NCI-H146 (cell line): ENCODE measurements around the gene HSFX4.
A peak's percentile ranks its signal among the peaks of the same experiment; 100 is the strongest.
"Not testable (repeated sequence)": the region's sequence is repeated elsewhere in the genome, so short reads cannot be mapped to it uniquely, and the experiment has no call there.

Experiments used
- DNase-seq: peaks from one replicate; lab custom pipeline; 2025; lab: John Stamatoyannopoulos, UW

HSFX4 gene

GRCh38 chrX:149929400-149929799 is at the start of gene HSFX4:
Gene HSFX4, plus strand, starts transcription at chrX:149929573. Its CDS starts 72 bp downstream, at chrX:149929645.
- DNase-seq: not testable (repeated sequence)

- DNase-seq: peak; percentile 77
Measured at GRCh38 chrX:149881081-149881711, 48.2 kb upstream of the HSFX4 start, which contains the start of gene MAGEA8. Gene MAGEA8, plus strand, starts transcription at chrX:149881183. Its CDS starts 3,090 bp downstream, at chrX:149884273.

GRCh38 chrX:149890828-149891227 is 38.5 kb upstream of the HSFX4 start:
- not testable (repeated sequence) for DNase-seq

GRCh38 chrX:149898554-149898953 is 30.8 kb upstream of the HSFX4 start:
- DNase-seq: no peak

GRCh38 chrX:149903889-149904748 is 25.3 kb upstream of the HSFX4 start:
- DNase-seq: no peak

- DNase-seq: no peak
Measured at GRCh38 chrX:149908308-149908707, 21.1 kb upstream of the HSFX4 start.

GRCh38 chrX:149908727-149909126 is 20.6 kb upstream of the HSFX4 start:
- DNase-seq: no peak

- DNase-seq: no peak
Measured at GRCh38 chrX:149909324-149910177, 19.8 kb upstream of the HSFX4 start.

GRCh38 chrX:149910178-149910695 is 19.1 kb upstream of the HSFX4 start:
- DNase-seq: no peak

GRCh38 chrX:149916745-149917392 is 12.5 kb upstream of the HSFX4 start:
- no peak for DNase-seq

GRCh38 chrX:149923836-149924235 is 5.5 kb upstream of the HSFX4 start:
- not testable (repeated sequence) for DNase-seq

GRCh38 chrX:149924434-149924833 is 4.9 kb upstream of the HSFX4 start:
- not testable (repeated sequence) for DNase-seq

- DNase-seq: not testable (repeated sequence)
Measured at GRCh38 chrX:149927245-149927963, 2.0 kb upstream of the HSFX4 start.

GRCh38 chrX:149927964-149928258 is 1.5 kb upstream of the HSFX4 start:
- DNase-seq: not testable (repeated sequence)

GRCh38 chrX:149928635-149929034 is 738 bp upstream of the HSFX4 start:
- DNase-seq: not testable (repeated sequence)

GRCh38 chrX:149931355-149931754 is 2.0 kb downstream of the HSFX4 start:
- not testable (repeated sequence) for DNase-seq

GRCh38 chrX:149932150-149932549 is 2.8 kb downstream of the HSFX4 start:
- not testable (repeated sequence) for DNase-seq

- DNase-seq: not testable (repeated sequence)
Measured at GRCh38 chrX:149932970-149933369, 3.6 kb downstream of the HSFX4 start.

- DNase-seq: not testable (repeated sequence)
Measured at GRCh38 chrX:149933547-149933946, 4.2 kb downstream of the HSFX4 start.

- not testable (repeated sequence) for DNase-seq
Measured at GRCh38 chrX:149937328-149937727, 8.0 kb downstream of the HSFX4 start.
